HUES48 (cell line): ENCODE results near the gene HDAC4.

Experiments used
- H3K27ac ChIP-seq: one replicate; pipeline ENCODE4 v1.7.0; 2013; ENCODE audit warnings: low read depth, low read length, inconsistent platforms
- H3K27me3 ChIP-seq: 2 replicates; pipeline ENCODE4 v1.6.1; 2013; ENCODE audit warnings: mild to moderate bottlenecking, low read length; ENCODE audit not compliant: control insufficient read depth, insufficient read depth
- H3K36me3 ChIP-seq: 2 replicates; pipeline ENCODE4 v1.6.1; 2013; ENCODE audit warnings: low read length; ENCODE audit not compliant: control insufficient read depth, insufficient read depth
- H3K4me1 ChIP-seq: 2 replicates; pipeline ENCODE4 v1.6.1; 2013; ENCODE audit warnings: mild to moderate bottlenecking, low read length; ENCODE audit not compliant: control insufficient read depth, insufficient read depth
- H3K4me3 ChIP-seq: 2 replicates; pipeline ENCODE4 v1.5.1; 2013; ENCODE audit warnings: mild to moderate bottlenecking, low read depth, low read length
- H3K9ac ChIP-seq: 2 replicates; pipeline ENCODE4 v1.6.1; 2013; ENCODE audit warnings: mild to moderate bottlenecking, low read depth, low read length, moderate library complexity
- H3K9me3 ChIP-seq: 2 replicates; pipeline ENCODE4 v1.6.1; 2013; ENCODE audit warnings: low read length; ENCODE audit not compliant: control insufficient read depth, insufficient read depth

Gene HDAC4

DNA sequence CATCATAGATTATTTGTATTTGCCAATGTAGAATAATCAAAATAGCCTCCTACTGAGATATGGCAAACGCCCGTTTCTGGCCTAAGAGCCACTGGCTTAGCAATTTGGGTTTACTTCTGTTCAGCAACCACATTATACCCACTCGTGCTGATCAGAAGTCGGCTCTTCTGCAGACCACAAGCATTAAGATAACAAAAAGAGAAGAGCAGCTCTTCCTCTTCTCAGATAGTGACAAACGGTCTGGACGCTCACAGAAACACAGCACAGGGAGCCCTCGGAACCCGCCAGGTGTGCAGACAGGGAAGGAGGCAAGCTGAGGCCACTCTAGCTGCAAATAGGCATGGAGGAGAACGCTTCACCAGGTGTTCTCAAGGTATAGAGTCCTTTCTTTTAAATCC is 164.0 kb downstream of the HDAC4 start:
- no peaks in the 10 kb centered on the region for H3K9me3 ChIP-seq
- no peaks in the 10 kb centered on the region for H3K27me3 ChIP-seq
- no peak overlapping the region for H3K4me3 ChIP-seq
- H3K36me3 ChIP-seq = no peaks in the 10 kb centered on the region
- no peak overlapping the region for H3K9ac ChIP-seq
- H3K27ac ChIP-seq = no peak overlapping the region
- no peaks in the 10 kb centered on the region for H3K4me1 ChIP-seq

DNA sequence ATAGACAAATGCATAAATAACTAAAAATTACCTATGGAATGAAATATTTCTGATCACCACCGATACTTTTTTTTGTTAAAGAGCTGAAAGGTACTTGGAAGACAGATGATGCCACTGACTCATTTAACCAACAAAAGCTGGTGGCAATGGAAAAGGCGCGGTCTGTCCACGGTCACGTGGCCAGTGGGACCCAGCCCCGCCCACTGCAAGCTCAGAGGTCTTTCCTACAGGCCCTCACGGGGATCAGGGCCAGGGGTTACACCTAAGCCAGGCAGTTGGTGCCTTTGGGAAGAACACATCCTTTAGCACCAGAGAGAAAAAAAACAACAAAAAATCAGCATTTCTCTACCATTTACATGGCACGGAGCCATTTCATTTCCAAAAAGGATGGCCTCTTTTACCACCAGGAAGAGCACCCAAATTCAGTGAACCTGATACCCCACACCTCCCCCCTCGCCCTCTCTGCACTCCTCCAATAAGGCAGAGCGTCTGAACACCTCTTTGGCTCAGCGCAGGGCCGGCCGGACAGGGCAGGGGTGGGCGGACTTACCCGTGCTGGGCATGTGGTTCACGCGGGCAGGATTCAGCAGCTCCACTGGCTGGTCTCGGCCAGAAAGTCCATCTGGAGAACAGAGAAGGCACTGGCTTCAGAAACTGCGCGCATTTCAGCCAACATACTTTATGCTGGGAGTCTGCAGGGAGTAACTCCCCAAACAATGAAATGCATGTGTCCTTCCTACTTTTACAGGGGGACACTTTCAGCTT is 164.6 kb downstream of the HDAC4 start:
- Histone ChIP-seq H3K27me3 (no peaks in the 10 kb centered on the region), H3K9ac (no peak overlapping the region), H3K9me3 (no peaks in the 10 kb centered on the region), H3K4me3 (no peak overlapping the region), H3K4me1 (no peaks in the 10 kb centered on the region), H3K27ac (no peak overlapping the region), H3K36me3 (no peaks in the 10 kb centered on the region)

DNA sequence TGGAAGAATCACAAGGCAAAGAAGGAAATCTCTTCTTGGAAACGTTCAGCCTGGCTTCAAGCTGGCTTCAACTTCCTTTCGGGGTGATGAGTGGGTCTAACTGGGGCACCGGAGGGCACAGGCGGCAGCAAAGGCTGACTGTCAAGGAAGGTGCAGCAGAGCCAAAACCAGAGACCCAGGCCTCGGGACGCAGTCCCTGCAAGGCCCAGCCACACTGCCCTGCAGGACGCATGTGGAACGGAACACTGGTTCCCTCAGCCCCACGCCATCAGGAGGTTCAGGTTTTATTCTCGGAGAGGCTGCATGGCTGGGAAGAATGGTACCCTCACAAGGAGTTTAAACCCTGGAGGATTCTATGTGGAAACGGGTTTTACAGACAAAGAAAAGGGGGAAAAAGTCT is 165.5 kb downstream of the HDAC4 start:
- Histone ChIP-seq H3K4me1 (no peaks in the 10 kb centered on the region), H3K27ac (no peak overlapping the region), H3K9me3 (no peaks in the 10 kb centered on the region), H3K36me3 (no peaks in the 10 kb centered on the region), H3K27me3 (no peaks in the 10 kb centered on the region), H3K9ac (no peak overlapping the region), H3K4me3 (no peak overlapping the region)

DNA sequence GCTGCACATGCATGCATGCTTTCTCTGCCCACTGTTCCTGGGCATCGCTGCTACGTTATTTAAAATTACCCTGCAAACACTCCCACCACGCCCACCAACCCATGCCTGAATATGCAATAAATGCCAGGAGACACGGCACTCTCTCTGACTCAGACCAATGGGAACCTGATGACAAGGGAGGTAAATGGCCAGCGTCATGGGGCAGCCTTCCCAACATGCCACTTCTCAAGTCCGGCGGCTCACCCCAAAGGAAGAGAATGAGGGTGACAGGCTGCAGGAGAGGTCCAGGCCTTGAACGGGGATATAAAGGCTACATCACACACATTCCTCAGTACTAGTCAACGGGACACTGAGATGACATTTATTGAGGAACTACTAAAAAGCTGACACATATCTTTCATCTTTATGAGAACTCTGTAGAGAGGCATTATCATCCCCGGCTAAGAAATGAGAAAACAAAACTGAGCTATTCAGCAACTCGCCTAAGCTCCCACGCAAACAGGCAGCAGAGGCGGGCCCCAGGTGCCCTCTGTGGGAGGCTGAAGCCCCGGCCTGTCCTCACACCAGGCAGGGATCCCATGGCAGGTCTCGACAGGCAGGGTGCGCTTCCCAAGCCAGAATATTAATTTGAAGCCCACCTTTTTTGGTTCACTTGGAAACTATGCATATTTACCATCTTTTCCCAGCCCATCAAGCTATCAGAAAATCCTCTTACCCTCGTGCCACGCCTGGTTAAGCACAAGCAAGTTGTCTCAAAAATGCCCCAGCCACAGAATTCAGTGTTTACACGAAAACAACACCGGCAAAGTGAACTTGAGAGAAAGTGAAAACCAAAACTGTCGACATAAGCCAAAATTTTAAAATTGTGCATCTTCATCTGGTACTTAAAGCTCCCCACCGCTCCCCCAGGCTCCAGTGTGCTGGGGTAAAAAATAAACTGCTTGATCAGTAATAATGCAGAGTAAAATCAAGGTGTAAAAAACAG is 166.3 kb downstream of the HDAC4 start:
- no peak overlapping the region for H3K9ac ChIP-seq
- no peak overlapping the region for H3K4me3 ChIP-seq
- no peak overlapping the region for H3K27ac ChIP-seq
- no peaks in the 10 kb centered on the region for H3K9me3 ChIP-seq
- H3K27me3 ChIP-seq = no peaks in the 10 kb centered on the region
- H3K36me3 ChIP-seq = no peaks in the 10 kb centered on the region
- H3K4me1 ChIP-seq = no peaks in the 10 kb centered on the region

DNA sequence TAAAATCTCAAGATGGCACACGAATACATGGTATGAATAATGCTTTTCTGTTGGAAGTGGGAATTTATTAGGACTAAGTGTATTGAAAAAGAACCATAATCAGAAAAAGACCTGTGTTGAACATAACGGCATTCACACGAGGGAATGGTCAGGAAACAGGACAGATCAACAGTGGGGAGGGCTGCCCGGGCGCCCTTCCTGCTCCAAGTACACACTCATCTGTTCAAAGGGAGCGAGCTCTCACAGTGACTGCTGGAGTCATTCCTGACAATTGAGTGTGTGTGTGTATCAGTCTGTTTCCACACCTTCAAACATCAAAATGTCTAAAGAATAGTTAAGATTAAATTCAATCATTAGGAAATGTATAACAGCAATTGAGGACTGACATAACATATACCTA is 167.2 kb downstream of the HDAC4 start:
- Histone ChIP-seq H3K27ac (no peak overlapping the region), H3K27me3 (no peaks in the 10 kb centered on the region), H3K4me1 (no peaks in the 10 kb centered on the region)

DNA sequence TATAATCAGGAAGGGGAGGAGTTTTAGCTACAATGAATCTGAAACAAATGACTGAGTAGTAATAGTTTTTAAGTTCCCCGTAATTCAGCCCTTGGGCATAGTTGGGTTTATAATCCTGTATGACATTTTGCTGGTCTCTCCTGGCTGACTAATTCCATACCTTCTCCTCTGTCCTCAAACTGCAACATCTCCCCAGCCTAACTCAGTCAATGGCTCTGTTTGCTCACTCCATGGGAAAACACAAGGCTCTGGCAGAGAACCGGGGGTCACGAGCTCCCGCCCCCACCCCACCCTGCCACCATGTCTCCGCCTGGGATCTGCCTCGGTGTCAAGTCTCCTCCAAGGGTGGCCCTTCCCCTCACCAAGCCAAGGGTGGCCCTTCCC is 168.6 kb downstream of the HDAC4 start:
- H3K4me1 ChIP-seq = no peaks in the 10 kb centered on the region
- no peaks in the 10 kb centered on the region for H3K36me3 ChIP-seq
- H3K4me3 ChIP-seq = no peak overlapping the region
- no peak overlapping the region for H3K27ac ChIP-seq
- H3K27me3 ChIP-seq = no peaks in the 10 kb centered on the region
- no peak overlapping the region for H3K9ac ChIP-seq
- no peaks in the 10 kb centered on the region for H3K9me3 ChIP-seq

More for the DNA sequence above, 167.2 kb downstream of the HDAC4 start:
- Histone ChIP-seq H3K9me3 (no peaks in the 10 kb centered on the region), H3K36me3 (no peaks in the 10 kb centered on the region), H3K4me3 (no peak overlapping the region), H3K9ac (no peak overlapping the region)

DNA sequence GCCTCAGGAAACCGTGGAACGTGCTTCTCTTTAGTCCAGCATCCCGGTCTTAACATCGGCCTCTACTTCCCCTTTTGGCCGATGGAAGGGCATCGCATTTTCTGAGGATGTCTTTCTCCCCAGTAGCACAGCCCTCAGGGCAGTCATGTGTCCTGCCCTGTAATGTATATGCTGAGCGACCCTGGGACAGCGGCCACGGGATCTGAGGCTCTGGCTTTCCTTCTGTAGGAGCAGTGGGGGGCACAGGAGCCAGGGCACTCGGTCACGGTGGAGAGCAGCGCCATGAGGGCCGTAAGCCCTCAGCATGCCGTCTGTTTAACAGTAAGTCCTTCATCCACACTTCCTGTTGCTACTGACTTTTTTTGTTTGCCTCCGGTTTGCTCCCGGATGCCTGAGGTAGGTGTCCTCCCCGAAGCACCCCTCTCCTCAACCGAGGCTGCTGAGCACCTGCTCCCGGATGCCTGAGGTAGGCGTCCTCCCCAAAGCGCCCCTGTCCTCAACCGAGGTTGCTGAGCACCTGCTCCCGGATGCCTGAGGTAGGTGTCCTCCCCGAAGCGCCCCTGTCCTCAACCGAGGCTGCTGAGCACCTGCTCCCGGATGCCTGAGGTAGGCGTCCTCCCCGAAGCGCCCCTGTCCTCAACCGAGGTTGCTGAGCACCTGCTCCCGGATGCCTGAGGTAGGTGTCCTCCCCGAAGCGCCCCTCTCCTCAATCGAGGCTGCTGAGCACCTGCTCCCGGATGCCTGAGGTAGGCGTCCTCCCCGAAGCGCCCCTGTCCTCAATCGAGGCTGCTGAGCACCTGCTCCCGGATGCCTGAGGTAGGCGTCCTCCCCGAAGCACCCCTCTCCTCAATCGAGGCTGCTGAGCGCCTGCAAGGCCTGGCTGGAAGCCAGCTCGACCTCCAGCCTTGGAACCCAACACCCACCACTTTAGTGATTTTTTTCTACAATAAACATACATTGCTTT is 169.3 kb downstream of the HDAC4 start:
- H3K9ac ChIP-seq = no peak overlapping the region

DNA sequence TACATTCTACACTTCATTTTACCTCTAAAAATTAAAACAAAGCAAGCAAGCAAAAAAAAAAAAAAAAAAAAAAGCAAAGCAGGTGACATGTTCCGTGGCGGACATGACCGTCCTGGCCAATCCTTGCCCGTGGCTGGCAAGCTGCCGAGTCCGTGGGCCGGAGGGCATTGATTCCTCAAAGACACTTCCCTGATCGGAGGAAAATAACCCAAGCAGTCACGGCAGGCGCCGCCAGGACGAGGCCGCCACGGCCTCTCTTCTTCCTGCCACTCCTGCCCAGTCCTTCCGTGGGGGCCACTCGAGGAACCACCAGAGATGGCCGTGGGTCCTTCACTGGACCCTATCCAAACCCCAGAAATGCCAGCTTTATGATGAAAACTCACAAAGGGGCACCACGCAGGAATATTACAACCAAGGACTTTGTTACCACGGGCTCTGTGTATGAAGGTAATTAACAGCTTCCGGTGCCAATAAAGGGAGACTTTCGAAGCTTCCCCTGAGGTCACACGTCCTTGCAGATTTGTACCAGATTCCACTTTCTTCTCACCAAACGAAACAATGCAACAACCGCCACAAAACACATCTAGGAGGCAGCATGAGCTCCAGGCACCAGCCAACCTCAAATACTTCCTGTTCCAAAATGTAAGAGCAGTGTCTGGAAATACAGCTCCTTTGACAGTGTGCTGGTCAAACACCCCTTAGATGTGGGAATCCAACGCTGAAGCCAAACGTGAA is 170.3 kb downstream of the HDAC4 start:
- Histone ChIP-seq H3K27ac (no peak overlapping the region), H3K27me3 (no peaks in the 10 kb centered on the region), H3K9ac (no peak overlapping the region)

More for the DNA sequence above, 169.3 kb downstream of the HDAC4 start:
- Histone ChIP-seq H3K27me3 (no peaks in the 10 kb centered on the region), H3K27ac (no peak overlapping the region), H3K9me3 (no peaks in the 10 kb centered on the region), H3K4me1 (no peaks in the 10 kb centered on the region; the same call in 1 of the 2 replicates), H3K36me3 (no peaks in the 10 kb centered on the region), H3K4me3 (no peak overlapping the region)

DNA sequence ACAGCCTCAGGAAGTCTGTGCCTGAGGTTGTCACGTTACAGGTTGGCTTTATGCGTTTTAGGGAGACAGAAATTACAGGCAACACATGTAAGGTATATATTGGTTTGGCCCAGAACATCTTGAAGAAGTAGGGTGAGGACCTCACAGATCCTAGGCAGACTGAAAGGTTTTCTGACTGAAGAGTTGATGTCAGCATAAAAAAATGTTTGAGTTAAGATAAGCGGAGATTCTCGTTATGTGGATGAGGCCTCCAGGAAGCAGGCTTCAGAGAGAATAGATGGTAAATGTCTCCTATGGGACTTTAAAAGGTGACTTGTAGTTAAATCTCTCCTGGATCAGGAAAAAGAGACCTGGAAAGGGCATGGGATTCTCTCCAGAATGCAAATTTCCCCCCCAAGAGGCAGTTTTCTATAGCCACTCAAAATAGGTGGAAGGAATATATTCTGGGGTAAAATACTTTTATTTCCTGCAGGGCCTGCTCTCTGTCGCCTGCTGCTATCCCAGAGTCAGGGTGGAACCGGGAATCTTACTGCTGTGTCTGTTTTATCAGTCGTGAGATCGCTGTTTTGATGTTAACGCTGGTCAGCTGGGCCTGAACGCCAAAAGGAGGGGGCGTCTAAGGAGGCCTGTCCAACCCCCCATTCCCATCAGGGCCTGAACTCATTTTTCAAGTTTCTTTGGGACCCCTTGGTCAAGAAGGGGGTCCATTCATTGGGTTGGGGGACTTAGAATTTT is 171.1 kb downstream of the HDAC4 start:
- H3K36me3 ChIP-seq = no peaks in the 10 kb centered on the region
- no peaks in the 10 kb centered on the region for H3K27me3 ChIP-seq
- H3K9me3 ChIP-seq = no peaks in the 10 kb centered on the region
- no peak overlapping the region for H3K9ac ChIP-seq
- H3K4me1 ChIP-seq = peaks cover 16% of the 10 kb centered on the region; the same call in 1 of the 2 replicates
- no peak overlapping the region for H3K27ac ChIP-seq
- H3K4me3 ChIP-seq = no peak overlapping the region

More for the DNA sequence above, 170.3 kb downstream of the HDAC4 start:
- Histone ChIP-seq H3K4me3 (no peak overlapping the region), H3K9me3 (no peaks in the 10 kb centered on the region), H3K4me1 (peaks cover 10% of the 10 kb centered on the region; the same call in 1 of the 2 replicates), H3K36me3 (no peaks in the 10 kb centered on the region)
